Thoracic aorta (tissue), 2 donors: ENCODE measurements around the gene RBM47. TPM values are rescaled to one million over a fixed set of nuclear protein-coding genes. Genes with fewer than 3 reads are reported as not detected.
"Not testable (repeated sequence)": the region's sequence is repeated elsewhere in the genome, so short reads cannot be mapped to it uniquely, and the experiment has no call there.

Experiments
- ATAC-seq: fragments of 150-250 bp; one replicate; pipeline ENCODE4 v1.8.0; 2017; ENCODE audit warnings: low read depth; ENCODE audit not compliant: insufficient number of reproducible peaks, low FRiP score
- DNase-seq: peaks from one replicate; pipeline ENCODE4 v3.0.0-alpha.2; 2020; ENCODE audit warnings: low spot score
- H3K27ac ChIP-seq, 2 donors: fragments of 200-600 bp; sonication (generic); 1 replicate in 1 of 2; 2 replicates in 1 of 2; pipeline ENCODE4 v1.5.1; 2016; ENCODE audit warnings: mild to moderate bottlenecking in 2 of 2, moderate library complexity in 2 of 2
- H3K27me3 ChIP-seq: fragments of 200-600 bp; sonication (generic); replicated peaks from 2 replicates; pipeline ENCODE4 v1.6.0; 2016; ENCODE audit warnings: mild to moderate bottlenecking; ENCODE audit not compliant: insufficient read depth
- H3K36me3 ChIP-seq: fragments of 200-600 bp; sonication (generic); one replicate; pipeline ENCODE4 v1.5.1; 2016
- H3K4me1 ChIP-seq, 2 donors: fragments of 200-600 bp; sonication (generic); 1 replicate in 1 of 2; 2 replicates in 1 of 2; pipeline versions ENCODE4 v1.5.1 to v1.6.0; 2016; ENCODE audit warnings: low read depth in 2 of 2, mild to moderate bottlenecking in 1 of 2; ENCODE audit not compliant: control insufficient read depth in 1 of 2
- H3K4me3 ChIP-seq: fragments of 200-600 bp; sonication (generic); 2 replicates; pipeline ENCODE4 v1.5.1; 2016; ENCODE audit warnings: mild to moderate bottlenecking
- H3K9me3 ChIP-seq: fragments of 200-600 bp; sonication (generic); 2 replicates; pipeline ENCODE4 v1.5.1; 2016
- total RNA-seq, 2 donors: library from RNA; depleted of rRNA; stranded (reverse); fragments of >200 nt; gene quantifications; one replicate each; pipeline versions ENCODE4 v1.1.0 to v1.2.3, GENCODE V29; 2016
- TF ChIP-seq, protein P1 (sequence below): fragments of 200-600 bp; sonication (generic); IDR thresholded peaks from one replicate; pipeline ENCODE4 v1.5.1; 2019; ENCODE audit warnings: antibody characterized with exemption

The RBM47 gene
- total RNA-seq, 2 donors from 2014 or later = 31.5 to 56.7 TPM

DNA sequence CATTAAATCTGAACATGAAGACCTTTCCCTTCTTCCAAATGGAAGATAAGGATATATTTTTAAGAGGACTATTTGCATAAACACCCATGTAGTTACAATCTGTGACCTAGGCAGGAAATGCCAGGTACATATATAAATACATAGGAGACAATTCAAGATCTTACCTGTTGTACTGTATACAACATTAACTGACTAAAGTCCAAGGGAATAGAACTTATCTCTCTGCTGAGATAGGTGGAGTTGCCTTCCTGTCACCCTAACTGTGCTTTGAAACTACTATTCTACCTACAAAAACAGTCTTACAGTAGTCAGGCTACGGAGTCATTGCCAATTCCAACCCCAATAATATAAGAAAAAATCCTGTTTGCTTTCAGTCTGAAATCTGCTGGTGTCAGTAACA, 188.2 kb downstream of the RBM47 start:
- H3K9me3 ChIP-seq = no peaks in the 10 kb centered on the region
- TF ChIP-seq, protein P1, sequence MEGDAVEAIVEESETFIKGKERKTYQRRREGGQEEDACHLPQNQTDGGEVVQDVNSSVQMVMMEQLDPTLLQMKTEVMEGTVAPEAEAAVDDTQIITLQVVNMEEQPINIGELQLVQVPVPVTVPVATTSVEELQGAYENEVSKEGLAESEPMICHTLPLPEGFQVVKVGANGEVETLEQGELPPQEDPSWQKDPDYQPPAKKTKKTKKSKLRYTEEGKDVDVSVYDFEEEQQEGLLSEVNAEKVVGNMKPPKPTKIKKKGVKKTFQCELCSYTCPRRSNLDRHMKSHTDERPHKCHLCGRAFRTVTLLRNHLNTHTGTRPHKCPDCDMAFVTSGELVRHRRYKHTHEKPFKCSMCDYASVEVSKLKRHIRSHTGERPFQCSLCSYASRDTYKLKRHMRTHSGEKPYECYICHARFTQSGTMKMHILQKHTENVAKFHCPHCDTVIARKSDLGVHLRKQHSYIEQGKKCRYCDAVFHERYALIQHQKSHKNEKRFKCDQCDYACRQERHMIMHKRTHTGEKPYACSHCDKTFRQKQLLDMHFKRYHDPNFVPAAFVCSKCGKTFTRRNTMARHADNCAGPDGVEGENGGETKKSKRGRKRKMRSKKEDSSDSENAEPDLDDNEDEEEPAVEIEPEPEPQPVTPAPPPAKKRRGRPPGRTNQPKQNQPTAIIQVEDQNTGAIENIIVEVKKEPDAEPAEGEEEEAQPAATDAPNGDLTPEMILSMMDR = no peak
- H3K36me3 ChIP-seq = no peaks in the 10 kb centered on the region
- H3K27ac ChIP-seq = no peak overlapping the region
- no peak for ATAC-seq
- no peak for DNase-seq
- H3K4me3 ChIP-seq = no peak overlapping the region
- no peaks in the 10 kb centered on the region for H3K4me1 ChIP-seq
- no peaks in the 10 kb centered on the region for H3K27me3 ChIP-seq

DNA sequence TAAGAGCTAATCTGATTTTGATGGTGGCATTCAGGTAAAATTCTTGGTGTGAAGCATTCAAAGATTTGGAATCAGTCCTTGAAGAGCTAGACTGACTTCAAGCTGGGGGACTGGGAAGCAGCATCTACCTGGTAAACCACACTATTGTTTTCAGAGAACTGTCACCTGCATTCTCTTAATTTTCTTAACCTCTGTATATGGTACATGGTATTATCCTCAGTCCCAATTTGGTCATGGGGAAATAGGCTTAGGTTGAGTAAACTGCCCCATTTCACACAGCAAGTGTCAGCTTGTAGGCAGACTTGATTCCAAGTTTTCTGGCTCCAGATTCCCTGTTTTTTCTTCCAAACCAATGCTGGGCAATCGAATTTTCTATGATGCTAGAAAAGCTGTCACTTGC, 190.1 kb downstream of the RBM47 start:
- ATAC-seq (no peak), DNase-seq (no peak)
- no peaks in the 10 kb centered on the region for H3K36me3 ChIP-seq
- no peaks in the 10 kb centered on the region for H3K27me3 ChIP-seq
- TF ChIP-seq, protein P1 = no peak
- no peaks in the 10 kb centered on the region for H3K4me1 ChIP-seq
- H3K27ac ChIP-seq = no peak overlapping the region
- H3K4me3 ChIP-seq = no peak overlapping the region
- no peaks in the 10 kb centered on the region for H3K9me3 ChIP-seq

GRCh38 chr4:40438384-40439026, 191.2 kb downstream of the RBM47 start:
- Histone ChIP-seq H3K27me3 (no peaks in the 10 kb centered on the region), H3K27ac (no peak overlapping the region), H3K9me3 (no peaks in the 10 kb centered on the region), H3K4me3 (no peak overlapping the region), H3K36me3 (no peaks in the 10 kb centered on the region), H3K4me1 (no peaks in the 10 kb centered on the region)
- no peak for ATAC-seq
- TF ChIP-seq, protein P1 = no peak
- DNase-seq = no peak

DNA sequence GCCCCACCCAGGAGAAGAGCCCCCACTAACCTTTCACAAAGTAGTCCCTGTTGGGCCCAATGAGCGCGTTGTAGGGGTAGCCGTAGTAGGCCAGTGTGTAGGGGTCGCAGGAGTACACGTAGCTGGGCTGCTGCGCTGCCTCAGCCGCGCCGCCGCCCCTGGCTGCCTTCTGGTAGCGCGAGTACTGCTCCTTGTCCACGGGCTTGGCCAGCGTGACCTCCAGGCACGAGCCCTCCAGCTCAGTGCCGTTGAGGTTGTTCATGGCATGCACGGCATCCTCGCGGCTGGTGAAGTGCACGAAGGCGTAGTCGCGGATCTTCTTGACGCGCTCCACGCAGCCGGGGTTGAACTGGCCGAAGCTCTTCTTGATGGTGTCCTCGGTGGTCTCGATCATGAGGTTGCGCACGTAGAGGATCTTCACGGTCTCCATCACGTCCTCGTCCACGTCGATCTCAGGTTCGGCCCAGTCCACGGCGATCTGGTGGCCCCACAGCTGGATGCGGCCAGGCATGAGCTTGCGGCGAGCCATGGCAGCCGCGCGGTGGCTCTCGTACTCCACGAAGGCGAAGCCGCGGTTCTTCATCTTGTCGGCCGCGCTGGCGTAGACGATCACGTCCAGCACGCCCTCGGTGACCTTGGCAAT, 191.8 kb downstream of the RBM47 start:
- DNase-seq (no peak), ATAC-seq (no peak)
- Histone ChIP-seq H3K9me3 (no peaks in the 10 kb centered on the region), H3K4me1 (no peaks in the 10 kb centered on the region), H3K27me3 (no peaks in the 10 kb centered on the region), H3K27ac (no peak overlapping the region), H3K4me3 (no peak overlapping the region), H3K36me3 (no peaks in the 10 kb centered on the region)
- TF ChIP-seq, protein P1 = no peak

DNA sequence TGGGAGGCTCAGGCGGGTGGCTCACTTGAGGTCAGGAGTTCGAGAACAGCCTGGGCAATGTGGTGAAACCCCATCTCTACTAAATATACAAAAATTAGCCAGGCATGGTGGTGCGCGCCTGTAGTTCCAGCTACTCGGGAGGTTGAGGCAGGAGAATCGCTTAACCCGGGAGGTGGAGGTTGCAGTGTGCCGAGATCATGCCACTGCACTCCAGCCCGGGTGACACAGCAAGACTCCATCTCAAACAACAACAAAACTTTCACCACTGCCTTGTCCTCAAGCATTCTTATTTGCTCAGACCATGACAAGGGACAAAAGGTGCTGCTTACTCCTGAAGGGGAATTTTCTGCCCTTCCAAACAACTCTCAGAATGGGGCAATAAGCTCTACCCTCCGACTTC, 194.4 kb downstream of the RBM47 start:
- H3K36me3 ChIP-seq, H3K9me3 ChIP-seq, DNase-seq, ATAC-seq, H3K27ac ChIP-seq, H3K4me3 ChIP-seq, H3K4me1 ChIP-seq, H3K27me3 ChIP-seq: not testable (repeated sequence)
